Endothelial cell of umbilical vein (primary cell): ENCODE results near the gene ZFYVE16. TPM values are rescaled to one million over a fixed set of nuclear protein-coding genes. Genes with fewer than 3 reads are reported as not detected.

Experiments used
- BruUV-seq: library from RNA; stranded (reverse); fragments of 400-500 nt; replicated peaks from 2 replicates; lab custom pipeline; 2021; lab: Mats Ljungman, UMichigan
- CTCF ChIA-PET: fragments of 300-600, 350-600 bp; sonication (Branson Sonifier 250); formaldehyde crosslinking; loops from one replicate; lab custom pipeline; 2021; ENCODE audit warnings: antibody characterized with exemption, inconsistent platforms; lab: Charles Lee
- POLR2A ChIA-PET: fragments of 300-600, 350-600 bp; sonication (Branson Sonifier 250); formaldehyde crosslinking; loops from one replicate; lab custom pipeline; 2021; ENCODE audit warnings: antibody characterized with exemption, inconsistent platforms; lab: Charles Lee
- DNase-seq: peaks from one replicate; pipeline ENCODE4 v3.0.0-alpha.2; 2011; ENCODE audit warnings: low read depth, low spot score
- FAIRE-seq: peaks from 2 replicates; lab custom pipeline; 2011; peaks lifted over from hg19 to GRCh38; lab: Jason Lieb, UNC
- H2AFZ ChIP-seq: 2 replicates; pipeline ENCODE4 v1.6.0; 2012; ENCODE audit warnings: low read depth, low read length, control low read depth, inconsistent platforms
- H3K27ac ChIP-seq: 2 replicates; pipeline ENCODE4 v1.5.1; 2011; ENCODE audit warnings: low read depth, mild to moderate bottlenecking, control low read depth, low read length, moderate library complexity; ENCODE audit not compliant: insufficient read depth
- H3K27me3 ChIP-seq, 2 experiments: 2 replicates each; pipeline versions ENCODE4 v1.6.0 to v1.6.1; 2011; ENCODE audit warnings: low read length in 2 of 2, mixed read lengths in 1 of 2; ENCODE audit not compliant: control insufficient read depth in 2 of 2, insufficient read depth in 2 of 2
- H3K36me3 ChIP-seq, 2 experiments: 2 replicates in 1 of 2; 3 replicates in 1 of 2; pipeline ENCODE4 v1.5.1; 2011; ENCODE audit warnings: low read length in 2 of 2, mild to moderate bottlenecking in 1 of 2, moderate library complexity in 1 of 2; ENCODE audit not compliant: control insufficient read depth in 2 of 2, insufficient read depth in 2 of 2; ENCODE audit errors: extremely low read depth in 1 of 2
- H3K4me1 ChIP-seq: 3 replicates; pipeline ENCODE4 v1.5.1; 2011; ENCODE audit warnings: mild to moderate bottlenecking, low read length; ENCODE audit not compliant: control insufficient read depth, insufficient read depth; ENCODE audit errors: extremely low read depth
- H3K4me2 ChIP-seq: 2 replicates; pipeline ENCODE4 v1.6.1; 2011; ENCODE audit warnings: low read length, control low read depth, mixed read lengths; ENCODE audit not compliant: insufficient read depth
- H3K4me3 ChIP-seq, 3 experiments: fragments of 200-600 bp in 1 of 3; sonication (generic), shearing (Covaris generic) in 1 of 3; replicated peaks in 1 of 3; 2 replicates each; pipeline ENCODE4 v1.5.1; 2011 to 2016; ENCODE audit warnings: control low read depth in 3 of 3, low read length in 3 of 3, mild to moderate bottlenecking in 2 of 3, inconsistent platforms in 1 of 3, low read depth in 1 of 3, moderate library complexity in 1 of 3; ENCODE audit not compliant: insufficient read depth in 1 of 3
- H3K79me2 ChIP-seq: 2 replicates; pipeline ENCODE4 v1.6.0; 2012; ENCODE audit warnings: low read length, inconsistent platforms; ENCODE audit not compliant: control insufficient read depth, insufficient read depth
- H3K9ac ChIP-seq: replicated peaks from 2 replicates; pipeline ENCODE3; 2011; ENCODE audit warnings: low read length, control low read depth; ENCODE audit not compliant: insufficient read depth; ENCODE audit errors: extremely low read depth
- H3K9me1 ChIP-seq: replicated peaks from 3 replicates; pipeline ENCODE4 v1.6.0; 2011; ENCODE audit warnings: mild to moderate bottlenecking, low read length; ENCODE audit not compliant: control insufficient read depth, insufficient read depth; ENCODE audit errors: extremely low read depth
- H3K9me3 ChIP-seq: replicated peaks from 2 replicates; pipeline ENCODE4 v1.5.1; 2012; ENCODE audit warnings: low read length, inconsistent platforms; ENCODE audit not compliant: control insufficient read depth, insufficient read depth
- H4K20me1 ChIP-seq: replicated peaks from 2 replicates; pipeline ENCODE3; 2011; ENCODE audit warnings: mild to moderate bottlenecking, low read length; ENCODE audit not compliant: control insufficient read depth, insufficient read depth; ENCODE audit errors: extremely low read depth
- CTCF ChIP-seq, 2 donors: IDR thresholded peaks; 1 replicate in 1 of 2; 2 replicates in 1 of 2; pipeline ENCODE4 v1.5.1; 2011; ENCODE audit warnings: low read length in 2 of 2, mild to moderate bottlenecking in 2 of 2, moderate library complexity in 2 of 2, control low read depth in 1 of 2, inconsistent platforms in 1 of 2, low read depth in 1 of 2; ENCODE audit not compliant: insufficient read depth in 1 of 2; ENCODE audit errors: extremely low read depth in 1 of 2
- EZH2 ChIP-seq: IDR thresholded peaks from 2 replicates; pipeline ENCODE4 v1.6.1; 2012; ENCODE audit warnings: borderline replicate concordance, low read depth, mild to moderate bottlenecking, moderate library complexity, low read length, inconsistent platforms; ENCODE audit not compliant: severe bottlenecking
- FOS ChIP-seq: IDR thresholded peaks from 2 replicates; pipeline ENCODE4 v1.6.1; 2011; ENCODE audit warnings: mild to moderate bottlenecking, low read length, moderate library complexity, borderline replicate concordance; ENCODE audit not compliant: insufficient read depth
- GATA2 ChIP-seq: IDR thresholded peaks from 2 replicates; pipeline ENCODE4 v1.7.0; 2011; ENCODE audit warnings: low read depth, mild to moderate bottlenecking, moderate library complexity, mixed read lengths, low read length; ENCODE audit not compliant: insufficient read length, insufficient read depth
- JUN ChIP-seq: IDR thresholded peaks from 2 replicates; pipeline ENCODE4 v1.6.1; 2011; ENCODE audit warnings: borderline replicate concordance, low read depth; ENCODE audit not compliant: insufficient read length, insufficient read depth
- MYC ChIP-seq: IDR thresholded peaks from one replicate; pipeline ENCODE4 v1.6.1; 2011; ENCODE audit warnings: mild to moderate bottlenecking, low read depth, low read length
- POLR2A ChIP-seq: IDR thresholded peaks from 2 replicates; pipeline ENCODE4 v1.6.1; 2012; ENCODE audit warnings: low read depth, mild to moderate bottlenecking, control low read depth, low read length
- POLR2AphosphoS5 ChIP-seq: IDR thresholded peaks from 2 replicates; pipeline ENCODE4 v1.6.1; 2012; ENCODE audit warnings: low read depth, mild to moderate bottlenecking, control low read depth, low read length, moderate library complexity; ENCODE audit not compliant: insufficient read depth
- dilution Hi-C: fragments of 300-500 bp; cut with MboI; formaldehyde crosslinking; loops from one replicate; pipeline ENCODE4 v1.15.0; 2019; ENCODE audit warnings: low sequenced_read_pairs; ENCODE audit not compliant: extremely low pct_ligation_motif_present
- intact Hi-C: fragments of 100-400 bp; cut with micrococcal nuclease; formaldehyde crosslinking; loops from one replicate; pipeline ENCODE4 v1.10.0; 2022
- polyA plus RNA-seq, 4 experiments: library from polyadenylated mRNA; depleted of rRNA in 3 of 4; stranded (reverse) in 3 of 4; unstranded in 1 of 4; fragments of >200 nt; gene quantifications; 2 replicates each; pipeline versions ENCODE4 v1.2.1 to v1.2.3, GENCODE V29; 2011 to 2012; ENCODE audit warnings: missing spikeins in 1 of 4
- total RNA-seq: library from RNA; stranded (reverse); gene quantifications from 2 replicates; pipeline ENCODE4 v1.2.3, GENCODE V29; 2021
- TF ChIP-seq, protein P1 (sequence below): IDR thresholded peaks from 2 replicates; pipeline ENCODE4 v1.6.1; 2011; ENCODE audit not compliant: insufficient read depth, insufficient read length

Gene ZFYVE16
- total and polyA plus RNA-seq, 2 donors (not counting 3 experiments of a cell fraction or from before 2014, with no cell fraction given) = 5.1 to 43.1 TPM

GRCh38 chr5:80463269-80463668 lies 55.4 kb downstream of the ZFYVE16 start:
- FAIRE-seq (no peak), DNase-seq (no peak)
- Histone ChIP-seq H3K9me1 (no peaks in the 10 kb centered on the region), H4K20me1 (no peaks in the 10 kb centered on the region), H2AFZ (no peak overlapping the region), H3K27ac (no peak overlapping the region), H3K9ac (no peak overlapping the region), H3K27me3 (no peaks in the 10 kb centered on the region), H3K79me2 (no peaks in the 10 kb centered on the region), H3K4me1 (no peaks in the 10 kb centered on the region), H3K36me3 (peaks cover 3% of the 10 kb centered on the region in 2 experiments), H3K4me2 (no peak overlapping the region), H3K4me3 (no peak overlapping the region), H3K9me3 (no peaks in the 10 kb centered on the region)
- intact Hi-C loops = no loop called here
- ChIA-PET POLR2A (no interaction called here), CTCF (no interaction called here)
- no TSS peak for BruUV-seq
- dilution Hi-C loops = no loop called here
- TF ChIP-seq FOS (no peak), EZH2 (no peak), MYC (no peak), POLR2AphosphoS5 (no peak), GATA2 (no peak), CTCF (IDR thresholded peaks at IDR 0.05; ENCODE audit: extremely low read depth in 1 of 2, insufficient read depth in 1 of 2, low read depth in 1 of 2, low read length in 2 of 2) (no peak), POLR2A (no peak), JUN (no peak)
- TF ChIP-seq, protein P1, sequence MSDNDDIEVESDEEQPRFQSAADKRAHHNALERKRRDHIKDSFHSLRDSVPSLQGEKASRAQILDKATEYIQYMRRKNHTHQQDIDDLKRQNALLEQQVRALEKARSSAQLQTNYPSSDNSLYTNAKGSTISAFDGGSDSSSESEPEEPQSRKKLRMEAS = no peak
